Measurements from ENCODE around the gene BACH2.

The BACH2 gene

DNA sequence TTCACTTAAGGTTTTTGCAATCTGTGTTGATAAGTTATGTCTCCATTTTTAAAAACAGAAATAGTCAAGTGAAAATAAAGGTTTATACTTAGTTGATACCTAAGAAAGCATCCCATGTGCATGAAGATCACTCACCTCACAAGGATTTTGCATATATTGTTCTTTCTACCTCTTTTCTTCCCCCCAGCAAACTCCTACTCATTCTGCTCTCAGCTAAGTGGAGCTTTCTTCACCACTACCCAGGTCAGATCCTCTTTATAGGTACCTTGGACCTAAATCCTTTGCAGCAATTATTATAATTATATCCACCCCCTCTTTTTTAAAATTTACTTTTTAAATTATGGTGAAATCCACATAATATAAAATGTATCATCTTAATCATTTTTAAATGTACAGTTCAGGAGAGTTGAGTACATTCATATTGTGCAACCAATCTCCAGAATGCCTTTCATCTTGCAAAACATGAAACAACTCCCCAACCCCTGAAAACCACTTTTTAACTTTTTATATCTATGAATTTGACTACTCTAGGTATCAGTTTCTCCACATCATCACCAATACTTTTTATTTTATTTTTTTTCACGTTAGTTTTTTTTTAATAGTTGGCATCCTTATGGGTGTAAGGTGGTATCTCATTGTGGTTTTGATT is 9.3 kb upstream of the BACH2 start:
- no peak for TF ChIP-seq TAF1 (IDR thresholded peaks at IDR 0.05; ENCODE audit: borderline replicate concordance, insufficient read depth, low read length)
- no peak for TF ChIP-seq SIN3A (IDR thresholded peaks at IDR 0.05; ENCODE audit: borderline replicate concordance, insufficient read depth, low read length)
- no peak for TF ChIP-seq POLR2AphosphoS5 (IDR thresholded peaks at IDR 0.05; ENCODE audit: low read depth, low read length)
- TF ChIP-seq REST (IDR thresholded peaks at IDR 0.05; ENCODE audit: insufficient read depth in 1 of 2, low read depth in 2 of 2, low read length in 2 of 2) = no peak
- no peak for TF ChIP-seq FOXP2 (optimal IDR thresholded peaks at IDR 0.05; ENCODE audit: borderline replicate concordance, extremely low read depth, extremely low read length, insufficient read depth)

- TF ChIP-seq SIN3A (IDR thresholded peaks at IDR 0.05; ENCODE audit: borderline replicate concordance, insufficient read depth, low read length) = no peak
These were observed 7.7 kb upstream of the BACH2 start for GRCh38 chr6:90304308-90304707.

DNA sequence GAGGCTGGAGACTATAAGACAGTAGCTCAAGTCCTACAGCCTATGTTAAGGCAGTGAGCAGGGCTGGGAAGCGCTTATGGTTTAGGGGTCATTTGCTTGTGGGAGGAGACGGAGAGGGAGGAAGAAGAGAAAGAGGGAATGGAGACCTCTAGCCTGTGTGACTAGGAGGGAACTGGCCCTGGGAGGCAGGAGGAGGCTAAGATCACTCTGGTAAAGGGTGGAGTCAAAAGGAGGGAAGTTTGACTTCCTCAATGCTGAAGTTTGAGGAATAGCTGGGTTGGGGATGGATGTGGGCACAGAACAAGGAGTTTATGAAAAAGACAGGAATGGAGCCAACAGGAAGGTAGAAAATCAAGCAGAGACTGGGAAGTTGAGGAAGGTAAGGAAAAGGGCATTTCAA is 6.4 kb upstream of the BACH2 start:
- no peak for TF ChIP-seq POLR2AphosphoS5 (IDR thresholded peaks at IDR 0.05; ENCODE audit: low read depth, low read length)
- no peak for TF ChIP-seq REST (IDR thresholded peaks at IDR 0.05; ENCODE audit: insufficient read depth in 1 of 2, low read depth in 2 of 2, low read length in 2 of 2)
- TF ChIP-seq SIN3A (IDR thresholded peaks at IDR 0.05; ENCODE audit: borderline replicate concordance, insufficient read depth, low read length) = no peak
- no peak for TF ChIP-seq TAF1 (IDR thresholded peaks at IDR 0.05; ENCODE audit: borderline replicate concordance, insufficient read depth, low read length)
- TF ChIP-seq FOXP2 (optimal IDR thresholded peaks at IDR 0.05; ENCODE audit: borderline replicate concordance, extremely low read depth, extremely low read length, insufficient read depth) = no peak

GRCh38 chr6:90302320-90302719 is 5.7 kb upstream of the BACH2 start:
- TF ChIP-seq FOXP2 (optimal IDR thresholded peaks at IDR 0.05; ENCODE audit: borderline replicate concordance, extremely low read depth, extremely low read length, insufficient read depth) (no peak), POLR2AphosphoS5 (IDR thresholded peaks at IDR 0.05; ENCODE audit: low read depth, low read length) (no peak), REST (IDR thresholded peaks at IDR 0.05; ENCODE audit: insufficient read depth in 1 of 2, low read depth in 2 of 2, low read length in 2 of 2) (no peak), TAF1 (IDR thresholded peaks at IDR 0.05; ENCODE audit: borderline replicate concordance, insufficient read depth, low read length) (no peak), SIN3A (IDR thresholded peaks at IDR 0.05; ENCODE audit: borderline replicate concordance, insufficient read depth, low read length) (no peak)

- TF ChIP-seq TAF1 (IDR thresholded peaks at IDR 0.05; ENCODE audit: borderline replicate concordance, insufficient read depth, low read length) (no peak), POLR2AphosphoS5 (IDR thresholded peaks at IDR 0.05; ENCODE audit: low read depth, low read length) (no peak), SIN3A (IDR thresholded peaks at IDR 0.05; ENCODE audit: borderline replicate concordance, insufficient read depth, low read length) (no peak), REST (IDR thresholded peaks at IDR 0.05; ENCODE audit: insufficient read depth in 1 of 2, low read depth in 2 of 2, low read length in 2 of 2) (no peak), FOXP2 (optimal IDR thresholded peaks at IDR 0.05; ENCODE audit: borderline replicate concordance, extremely low read depth, extremely low read length, insufficient read depth) (no peak)
These were observed 5.2 kb upstream of the BACH2 start for GRCh38 chr6:90301816-90302215.

All from PFSK-1 (cell line).